GM18502 (cell line): Measurements from ENCODE around the gene PWWP2B.

ENCODE experiments used
- ATAC-seq: cut with Tn5 transposase; IDR thresholded peaks from one replicate; pipeline ENCODE4 v1.9.1; 2021; ENCODE audit warnings: mild to moderate bottlenecking; ENCODE audit not compliant: unreplicated experiment, poor library complexity

Gene PWWP2B

GRCh38 chr10:132404911-132405462, 8.0 kb downstream of the PWWP2B start:
- ATAC-seq = no peak

- ATAC-seq = no peak
Observed at GRCh38 chr10:132405463-132405991, 8.5 kb downstream of the PWWP2B start.

- ATAC-seq = no peak
Observed at GRCh38 chr10:132406181-132406580, 9.2 kb downstream of the PWWP2B start.

DNA sequence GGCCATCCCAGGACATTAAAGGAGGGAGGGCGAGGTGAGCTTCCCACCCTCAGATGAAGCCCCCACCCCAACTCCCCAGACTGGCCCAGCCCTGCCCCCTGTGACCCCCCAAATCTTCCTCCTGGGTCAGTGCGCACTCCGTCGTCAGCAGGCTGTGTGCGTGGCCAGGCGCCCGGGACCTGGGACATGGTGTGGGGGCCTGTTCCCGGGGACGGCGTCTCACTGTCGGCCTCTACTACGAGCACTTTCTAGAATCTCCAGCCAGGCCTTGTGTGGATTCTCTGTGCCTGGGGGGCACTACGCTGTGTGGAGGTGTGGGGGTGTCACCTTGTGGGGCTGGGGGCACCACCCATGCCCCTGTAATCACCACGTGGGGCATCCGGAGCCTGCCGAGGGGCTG, 9.8 kb downstream of the PWWP2B start:
- no peak for ATAC-seq

DNA sequence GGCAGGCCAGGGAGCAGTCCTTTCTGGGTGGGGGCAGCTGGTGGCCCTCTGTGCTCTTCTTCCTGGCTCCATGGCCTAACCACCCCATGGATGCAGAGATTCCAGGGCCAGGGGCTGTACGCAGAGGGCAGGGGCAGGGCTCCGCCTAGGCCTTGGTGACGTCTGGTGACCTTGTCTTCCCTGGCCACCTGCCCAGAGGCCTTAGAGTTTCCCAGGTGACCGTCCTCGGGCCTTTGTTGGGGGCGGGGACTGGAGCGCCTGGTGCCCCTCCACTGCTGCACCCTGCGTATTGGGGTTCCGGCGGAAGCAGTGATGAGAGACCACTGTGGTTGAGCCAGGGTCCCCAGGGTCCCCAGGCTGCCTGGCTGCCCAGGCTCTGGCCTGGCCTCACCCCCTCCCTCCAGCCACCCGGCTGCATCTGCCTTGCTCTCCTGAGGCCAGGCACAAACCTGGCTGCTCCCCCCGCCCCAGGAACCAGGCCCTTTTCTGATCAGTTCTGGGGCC, 10.3 kb downstream of the PWWP2B start:
- no peak for ATAC-seq

DNA sequence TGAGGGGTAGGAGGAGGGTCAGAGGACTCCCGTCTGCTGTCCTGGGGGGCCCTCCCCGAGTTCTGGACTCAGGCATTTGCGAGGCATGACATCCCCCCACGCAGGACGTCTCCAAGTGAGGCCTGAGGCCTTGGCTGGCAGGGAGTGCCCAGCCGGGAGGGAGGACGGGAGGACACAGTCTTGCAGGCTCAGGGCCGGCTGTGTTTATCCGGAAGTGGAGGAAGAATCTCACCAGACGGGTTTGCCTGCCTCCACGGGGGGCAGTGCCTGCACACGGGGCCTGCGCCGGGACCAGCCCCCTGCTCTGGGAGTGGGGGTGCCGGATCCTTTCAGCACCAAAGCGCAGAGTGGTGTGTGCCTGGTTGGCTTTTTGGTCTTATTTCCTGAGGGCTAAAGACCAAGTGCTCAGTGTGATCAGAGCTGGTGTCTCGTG, 10.9 kb downstream of the PWWP2B start:
- no peak for ATAC-seq

DNA sequence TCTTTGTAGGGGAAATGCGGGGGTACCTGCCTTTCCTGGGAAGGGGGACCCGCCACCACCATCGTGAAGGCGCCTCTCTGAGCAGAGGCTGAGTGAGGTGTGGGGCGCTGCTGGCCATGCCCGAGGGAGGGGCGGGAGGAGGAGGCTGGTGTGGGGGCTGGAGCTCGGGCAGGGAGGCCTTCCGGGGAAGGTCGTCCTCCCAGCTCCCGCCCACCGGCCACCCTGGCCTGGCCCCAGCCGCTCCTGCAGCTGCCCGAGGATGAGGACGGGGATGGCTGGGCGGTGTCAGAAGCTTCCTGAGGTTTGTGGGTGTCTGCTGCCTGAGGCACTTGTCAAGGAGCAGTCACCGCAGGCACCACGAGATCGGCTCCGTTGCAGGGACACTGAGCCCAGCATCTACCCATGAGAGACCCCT, 11.4 kb downstream of the PWWP2B start:
- no peak for ATAC-seq

GRCh38 chr10:132408823-132409666, 12.0 kb downstream of the PWWP2B start:
- ATAC-seq = no peak

GRCh38 chr10:132409667-132410028, 12.6 kb downstream of the PWWP2B start:
- ATAC-seq = no peak

DNA sequence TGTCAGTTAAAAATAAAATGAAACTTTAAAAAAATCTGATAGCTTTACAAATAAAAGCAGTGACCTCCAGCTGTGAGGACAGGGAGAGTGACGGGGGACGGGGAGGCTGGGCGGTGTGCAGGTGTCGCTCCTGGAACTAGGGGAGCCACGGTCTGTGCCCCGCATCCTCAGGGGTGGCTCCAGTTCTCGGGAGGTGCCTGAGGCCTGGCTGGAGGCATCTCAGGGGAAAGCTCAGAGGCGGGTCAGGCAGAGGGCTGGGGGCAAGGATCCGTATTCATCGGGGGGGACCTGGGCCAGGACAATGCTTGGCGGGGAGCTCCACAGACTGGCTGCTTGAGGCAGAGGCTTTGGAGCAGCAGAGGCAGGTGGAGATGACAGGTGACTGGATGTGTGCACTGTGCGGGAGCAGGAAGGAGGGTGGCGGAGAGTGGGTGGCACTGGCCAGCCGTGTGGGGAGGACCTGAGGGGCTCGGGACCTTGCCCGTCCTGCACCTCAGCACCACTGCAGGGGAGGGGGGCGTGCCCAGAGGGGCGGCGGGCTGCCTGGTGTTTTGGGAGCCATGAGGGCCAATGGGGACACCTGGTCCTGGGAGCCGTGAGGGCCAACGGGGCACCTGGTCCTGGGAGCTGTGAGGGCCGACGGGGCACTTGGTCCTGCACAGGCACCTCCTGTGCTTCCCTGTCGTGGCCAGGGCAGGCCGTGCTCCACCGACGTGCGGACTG, 13.2 kb downstream of the PWWP2B start:
- no peak for ATAC-seq

DNA sequence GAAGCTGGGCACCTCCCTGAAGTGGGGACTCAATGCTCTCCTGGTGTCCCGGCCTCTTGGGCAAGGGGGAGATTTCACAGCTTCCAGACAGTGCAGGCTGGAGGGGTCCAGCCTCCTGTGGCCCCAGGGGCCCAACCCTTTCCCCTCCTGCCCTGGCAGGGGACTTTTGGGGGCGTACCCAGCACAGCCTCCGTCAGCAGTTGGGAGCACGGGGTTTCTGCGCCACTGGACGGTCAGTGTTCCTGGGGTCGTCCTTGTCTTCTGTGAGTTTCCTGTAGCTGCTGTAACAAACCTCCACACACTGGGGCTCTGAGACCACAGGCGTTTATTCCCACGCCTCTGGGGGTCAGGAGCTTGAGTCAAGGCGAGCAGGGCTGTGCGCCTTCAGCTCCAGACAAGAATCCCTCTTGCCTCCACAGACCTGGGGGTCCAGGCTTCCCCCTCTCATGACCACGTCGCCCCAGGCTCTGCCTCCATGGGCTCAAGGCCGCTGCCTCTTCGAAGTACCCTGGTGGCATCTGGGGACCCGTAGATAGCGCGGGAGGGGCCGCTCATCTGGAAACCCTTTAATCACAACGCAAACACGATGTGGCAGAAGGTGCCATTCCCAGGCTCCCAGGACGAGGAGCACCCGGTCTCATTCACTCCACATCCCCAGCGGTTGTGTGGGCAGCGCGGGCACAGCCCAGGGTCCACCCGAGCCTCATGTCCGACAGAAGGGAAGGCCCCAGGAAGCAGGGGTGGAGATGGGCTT, 14.0 kb downstream of the PWWP2B start:
- ATAC-seq = no peak

DNA sequence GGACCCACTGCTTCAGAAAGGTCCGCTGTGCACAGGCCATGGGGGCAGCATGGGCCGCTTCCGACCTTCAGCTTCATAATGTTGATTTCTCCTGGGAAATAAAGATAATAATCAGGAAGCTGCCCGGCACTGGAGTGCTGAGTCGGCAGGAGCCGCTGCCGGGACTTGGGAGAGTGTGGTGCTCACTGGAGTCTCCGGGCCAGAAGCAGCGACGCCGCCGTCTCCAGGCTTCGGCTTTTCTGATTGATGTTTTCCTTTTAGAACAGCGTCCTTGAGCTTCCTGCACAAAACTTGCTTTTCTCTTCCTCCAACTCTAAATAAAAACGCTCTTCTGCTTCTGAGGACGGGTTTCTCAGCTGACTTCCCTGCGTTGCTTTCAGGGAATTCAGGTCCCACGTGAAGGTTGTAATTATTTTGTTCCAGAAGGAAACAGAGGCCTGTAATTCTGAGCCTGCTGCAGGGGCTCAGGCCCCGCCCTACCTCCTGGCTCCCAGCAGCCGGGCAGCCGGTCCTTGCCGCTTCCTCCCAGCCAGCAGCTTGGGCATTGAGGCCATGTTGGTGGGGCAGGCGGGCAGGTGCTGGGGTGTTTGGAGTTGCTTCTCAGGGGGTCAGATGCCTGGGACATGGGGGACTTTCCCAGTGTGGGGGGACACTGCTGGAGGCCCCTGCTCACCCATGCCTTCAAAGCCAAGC, 14.7 kb downstream of the PWWP2B start:
- ATAC-seq = no peak

DNA sequence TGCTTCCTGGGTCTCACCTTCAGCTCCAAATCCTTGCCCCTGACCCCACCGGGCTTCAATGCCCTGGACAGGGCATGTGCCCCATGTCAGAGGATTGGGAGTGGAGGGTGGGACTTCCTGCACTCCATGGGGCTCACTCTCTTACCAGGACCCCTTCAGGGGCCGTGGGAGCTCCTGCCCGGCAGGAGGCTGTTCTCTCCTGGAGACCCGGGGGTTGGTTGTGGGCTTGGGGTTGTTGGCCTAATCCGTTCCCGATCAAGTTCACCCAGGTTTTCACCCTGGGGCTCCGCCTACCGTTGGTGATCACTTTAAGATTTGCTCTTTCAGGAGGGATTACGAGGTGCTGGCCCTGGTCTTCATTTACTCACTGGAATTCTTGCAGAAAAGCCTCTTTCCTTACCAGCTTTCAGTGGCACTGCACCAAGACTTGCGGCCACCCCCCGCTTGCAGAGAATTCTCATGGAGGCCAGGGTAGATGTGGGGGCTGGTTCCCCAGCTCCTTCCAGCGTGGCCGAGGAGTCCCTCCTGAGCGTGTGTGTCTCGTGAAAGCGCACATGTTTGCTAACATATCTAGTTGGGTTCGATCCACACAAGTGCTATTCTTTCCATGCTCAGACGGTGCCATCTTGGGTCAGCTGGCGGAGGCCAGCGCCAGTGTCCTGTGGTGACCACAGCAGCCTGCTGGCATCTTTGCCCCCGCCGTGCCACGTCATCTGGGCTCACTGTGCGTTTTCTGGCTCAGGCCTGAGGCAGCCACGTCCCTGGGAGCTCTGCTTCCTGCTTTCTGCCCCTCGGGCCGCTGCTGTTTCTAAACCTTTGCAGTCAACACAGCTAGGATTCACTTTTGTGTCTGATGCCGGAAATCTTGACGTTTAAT, 15.6 kb downstream of the PWWP2B start:
- no peak for ATAC-seq

- no peak for ATAC-seq
Observed at GRCh38 chr10:132413226-132414205, 16.5 kb downstream of the PWWP2B start.

DNA sequence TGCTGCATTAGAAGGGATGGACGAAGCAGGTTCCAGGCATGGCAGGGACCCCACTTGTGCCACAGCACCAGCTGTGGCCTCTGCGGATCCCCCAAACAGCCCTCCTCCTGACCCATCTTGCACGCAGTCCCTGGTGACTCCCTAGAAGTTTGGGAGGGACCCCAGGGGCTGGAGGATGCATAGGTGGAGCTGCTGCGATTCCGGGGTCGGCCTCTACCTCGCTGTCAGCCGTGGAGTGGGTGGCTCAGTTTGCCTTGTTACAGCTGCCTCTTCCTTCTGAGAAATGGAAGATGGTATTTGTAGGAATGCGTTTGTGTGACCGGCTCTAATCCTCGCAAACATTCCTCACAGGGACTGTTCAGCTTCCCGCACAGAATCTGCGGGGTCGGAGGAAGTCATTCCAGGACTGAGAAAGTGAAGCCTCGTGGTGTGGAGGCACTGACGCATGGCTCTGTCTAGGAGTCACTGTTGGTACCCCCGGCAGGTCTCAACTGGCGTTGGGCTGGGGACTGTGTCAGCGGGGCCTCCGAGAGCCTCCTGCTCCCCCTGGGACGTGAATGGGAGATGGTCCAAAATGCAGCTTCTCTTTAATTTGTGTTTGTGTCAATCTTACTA, 17.5 kb downstream of the PWWP2B start:
- ATAC-seq = no peak

GRCh38 chr10:132415255-132415654, 18.3 kb downstream of the PWWP2B start:
- ATAC-seq = no peak

GRCh38 chr10:132415956-132416355, 19.0 kb downstream of the PWWP2B start:
- ATAC-seq = no peak
